K562 (cell line): Measurements from ENCODE around the gene ZNF500. TPM values are rescaled to one million over a fixed set of nuclear protein-coding genes. Genes with fewer than 3 reads are reported as not detected.

ENCODE experiments used
- CHD7 ChIP-seq: fragments of 200-600 bp; sonication (generic); IDR thresholded peaks from one replicate; pipeline ENCODE4 v1.6.1; 2012; ENCODE audit warnings: mild to moderate bottlenecking, low read depth, low read length, inconsistent platforms
- NFRKB ChIP-seq: fragments of 450-650 bp; IDR thresholded peaks from 2 replicates; pipeline ENCODE4 v1.6.1; 2016; ENCODE audit warnings: low read depth
- TSHZ1 ChIP-seq: fragments of 250-450 bp; sonication (Bioruptor Pico); IDR thresholded peaks from 2 replicates; pipeline ENCODE4 v1.4.0; 2020; ENCODE audit warnings: mild to moderate bottlenecking, moderate library complexity
- polyA plus RNA-seq, 8 experiments: library from polyadenylated mRNA; depleted of rRNA in 4 of 8; stranded (reverse) in 5 of 8; unstranded in 3 of 8; fragments of >200 nt; fragmentation: Nextera tagmentation in 2 of 8; fragmentation: Illumina TruSeq in 1 of 8; extraction: Ambion mirVana in 2 of 8; extraction: Trizol in 1 of 8; gene quantifications; 2 replicates each; pipeline versions ENCODE4 v1.2.1 to v1.2.3, GENCODE V29; 2011 to 2014; ENCODE audit warnings: inconsistent platforms in 1 of 8, missing spikeins in 1 of 8
- total RNA-seq, 7 experiments: library from RNA; depleted of rRNA in 6 of 7; stranded (reverse); fragments of >200 nt in 6 of 7; fragmentation: Illumina TruSeq in 2 of 7; extraction: Trizol in 2 of 7; gene quantifications; 2 replicates each; pipeline versions ENCODE4 v1.2.1 to v1.2.3, GENCODE V29; 2011 to 2021; ENCODE audit warnings: low replicate concordance in 1 of 7

Gene ZNF500
- total and polyA plus RNA-seq, 9 of the 15 experiments (the other 6 are each of a cell fraction or from before 2014, with no cell fraction given): 0.80 to 20.8 (median 5.3) TPM

- TF ChIP-seq CHD7 (no peak), TSHZ1 (CRISPR knock-in tag) (no peak), NFRKB (no peak)
These were observed 12.1 kb downstream of the ZNF500 start (continued) for GRCh38 chr16:4754865-4755264.
